Neural cell (in vitro differentiated cells): ENCODE data around the gene CLDN20. TPM values are rescaled to one million over a fixed set of nuclear protein-coding genes. Genes with fewer than 3 reads are reported as not detected.

ENCODE experiments used
- H2AFZ ChIP-seq: fragments of 200-600, 300-800 bp; sonication (generic), shearing (Covaris generic); 2 replicates; pipeline ENCODE4 v1.6.0; 2014; ENCODE audit warnings: low read depth, mild to moderate bottlenecking, antibody characterized with exemption, low read length, moderate library complexity
- H3F3A ChIP-seq: fragments of 200-600 bp; shearing (Covaris generic); 2 replicates; pipeline ENCODE4 v1.6.1; 2016; ENCODE audit warnings: mild to moderate bottlenecking, moderate library complexity, mixed read lengths, antibody characterized with exemption, low read length; ENCODE audit not compliant: insufficient read depth, poor library complexity, severe bottlenecking
- H3K27ac ChIP-seq: fragments of 200-600, 300-800 bp; sonication (generic), shearing (Covaris generic); 2 replicates; pipeline ENCODE4 v1.5.1; 2014; ENCODE audit warnings: mild to moderate bottlenecking, low read length, moderate library complexity
- H3K27me3 ChIP-seq: fragments of 300-800, 200-600 bp; sonication (generic), shearing (Covaris generic); 2 replicates; pipeline ENCODE4 v1.6.0; 2014; ENCODE audit warnings: mild to moderate bottlenecking, low read depth, low read length, moderate library complexity; ENCODE audit not compliant: insufficient read depth
- H3K36me3 ChIP-seq: fragments of 300-800, 200-600 bp; sonication (generic), shearing (Covaris generic); 2 replicates; pipeline ENCODE4 v1.5.1; 2014; ENCODE audit warnings: mild to moderate bottlenecking, antibody characterized with exemption, low read length, moderate library complexity; ENCODE audit not compliant: insufficient read depth
- H3K4me2 ChIP-seq: fragments of 300-800, 200-600 bp; sonication (generic), shearing (Covaris generic); 2 replicates; pipeline ENCODE4 v1.6.0; 2014; ENCODE audit warnings: mild to moderate bottlenecking, low read length
- H3K4me3 ChIP-seq: fragments of 300-800, 200-600 bp; sonication (generic), shearing (Covaris generic); 2 replicates; pipeline ENCODE4 v1.5.1; 2014; ENCODE audit warnings: mild to moderate bottlenecking, low read length, moderate library complexity
- H3K79me2 ChIP-seq: fragments of 200-600 bp; shearing (Covaris generic); replicated peaks from 2 replicates; pipeline ENCODE4 v1.6.0; 2014; ENCODE audit warnings: mild to moderate bottlenecking, low read length, moderate library complexity; ENCODE audit not compliant: insufficient read depth
- H3K9ac ChIP-seq: fragments of 300-800, 200-600 bp; sonication (generic), shearing (Covaris generic); 2 replicates; pipeline ENCODE4 v1.6.1; 2016; ENCODE audit warnings: mild to moderate bottlenecking, low read length, mixed read lengths
- H3K9me2 ChIP-seq: fragments of 200-600 bp; shearing (Covaris generic); 2 replicates; pipeline ENCODE4 v1.6.1; 2016; ENCODE audit warnings: mild to moderate bottlenecking, low read length, mixed read lengths; ENCODE audit not compliant: insufficient read depth
- H3K9me3 ChIP-seq: fragments of 200-600, 300-800 bp; sonication (generic), shearing (Covaris generic); 2 replicates; pipeline ENCODE4 v1.6.1; 2016; ENCODE audit warnings: mild to moderate bottlenecking, mixed run types, low read length, moderate library complexity, mixed read lengths
- H4K20me1 ChIP-seq: fragments of 200-600 bp; shearing (Covaris generic); 2 replicates; pipeline ENCODE4 v1.6.1; 2016; ENCODE audit warnings: mild to moderate bottlenecking, mixed run types; ENCODE audit not compliant: insufficient read depth
- EP300 ChIP-seq: fragments of 450-650 bp; conservative IDR thresholded peaks from 2 replicates; pipeline ENCODE4 v1.6.1; 2014; ENCODE audit warnings: antibody characterized with exemption, mild to moderate bottlenecking, moderate library complexity; ENCODE audit not compliant: poor library complexity, severe bottlenecking
- EZH2 ChIP-seq: fragments of 200-600, 300-800 bp; shearing (Covaris generic), sonication (generic); IDR thresholded peaks from 2 replicates; pipeline ENCODE4 v1.6.1; 2014; ENCODE audit warnings: antibody characterized with exemption, low read length, borderline replicate concordance, mild to moderate bottlenecking; ENCODE audit not compliant: insufficient read depth, poor library complexity, severe bottlenecking
- MXI1 ChIP-seq: fragments of 450-650 bp; conservative IDR thresholded peaks from 2 replicates; pipeline ENCODE4 v1.6.1; 2014; ENCODE audit warnings: antibody characterized with exemption, mild to moderate bottlenecking; ENCODE audit not compliant: poor library complexity, severe bottlenecking
- POLR2AphosphoS5 ChIP-seq: IDR thresholded peaks from 2 replicates; pipeline ENCODE4 v1.6.1; 2012
- RAD21 ChIP-seq: fragments of 450-650 bp; conservative IDR thresholded peaks from 2 replicates; pipeline ENCODE4 v1.6.1; 2014; ENCODE audit warnings: antibody characterized with exemption, mild to moderate bottlenecking, moderate library complexity
- SMC3 ChIP-seq: fragments of 450-650 bp; conservative IDR thresholded peaks from 2 replicates; pipeline ENCODE4 v1.6.1; 2014; ENCODE audit warnings: antibody characterized with exemption, mild to moderate bottlenecking, moderate library complexity; ENCODE audit not compliant: poor library complexity
- TAF1 ChIP-seq: IDR thresholded peaks from 2 replicates; pipeline ENCODE4 v1.6.1; 2012; ENCODE audit warnings: low read depth
- polyA plus RNA-seq: library from polyadenylated mRNA; depleted of rRNA; stranded (reverse); fragments of >200 nt; gene quantifications from 2 replicates; pipeline ENCODE4 v1.2.3, GENCODE V29; 2014
- TF ChIP-seq, protein P1 (sequence below): fragments of 450-650 bp; IDR thresholded peaks from 2 replicates; pipeline ENCODE4 v1.5.1; 2014; ENCODE audit warnings: antibody characterized with exemption, mild to moderate bottlenecking, moderate library complexity; ENCODE audit not compliant: poor library complexity, severe bottlenecking
- TF ChIP-seq, protein P2 (sequence below): IDR thresholded peaks from 2 replicates; pipeline ENCODE4 v1.6.1; 2012; ENCODE audit warnings: borderline replicate concordance

CLDN20 gene
- polyA plus RNA-seq, 1 donor from 2014 or later = not detected

- H3K27me3 ChIP-seq = no peaks in the 10 kb centered on the region
- no peak overlapping the region for H3K4me2 ChIP-seq
- TF ChIP-seq, protein P1, sequence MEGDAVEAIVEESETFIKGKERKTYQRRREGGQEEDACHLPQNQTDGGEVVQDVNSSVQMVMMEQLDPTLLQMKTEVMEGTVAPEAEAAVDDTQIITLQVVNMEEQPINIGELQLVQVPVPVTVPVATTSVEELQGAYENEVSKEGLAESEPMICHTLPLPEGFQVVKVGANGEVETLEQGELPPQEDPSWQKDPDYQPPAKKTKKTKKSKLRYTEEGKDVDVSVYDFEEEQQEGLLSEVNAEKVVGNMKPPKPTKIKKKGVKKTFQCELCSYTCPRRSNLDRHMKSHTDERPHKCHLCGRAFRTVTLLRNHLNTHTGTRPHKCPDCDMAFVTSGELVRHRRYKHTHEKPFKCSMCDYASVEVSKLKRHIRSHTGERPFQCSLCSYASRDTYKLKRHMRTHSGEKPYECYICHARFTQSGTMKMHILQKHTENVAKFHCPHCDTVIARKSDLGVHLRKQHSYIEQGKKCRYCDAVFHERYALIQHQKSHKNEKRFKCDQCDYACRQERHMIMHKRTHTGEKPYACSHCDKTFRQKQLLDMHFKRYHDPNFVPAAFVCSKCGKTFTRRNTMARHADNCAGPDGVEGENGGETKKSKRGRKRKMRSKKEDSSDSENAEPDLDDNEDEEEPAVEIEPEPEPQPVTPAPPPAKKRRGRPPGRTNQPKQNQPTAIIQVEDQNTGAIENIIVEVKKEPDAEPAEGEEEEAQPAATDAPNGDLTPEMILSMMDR = no peak
- TF ChIP-seq EP300 (no peak), SMC3 (no peak), RAD21 (no peak), MXI1 (no peak), POLR2AphosphoS5 (no peak), EZH2 (no peak), TAF1 (no peak)
- TF ChIP-seq, protein P2, sequence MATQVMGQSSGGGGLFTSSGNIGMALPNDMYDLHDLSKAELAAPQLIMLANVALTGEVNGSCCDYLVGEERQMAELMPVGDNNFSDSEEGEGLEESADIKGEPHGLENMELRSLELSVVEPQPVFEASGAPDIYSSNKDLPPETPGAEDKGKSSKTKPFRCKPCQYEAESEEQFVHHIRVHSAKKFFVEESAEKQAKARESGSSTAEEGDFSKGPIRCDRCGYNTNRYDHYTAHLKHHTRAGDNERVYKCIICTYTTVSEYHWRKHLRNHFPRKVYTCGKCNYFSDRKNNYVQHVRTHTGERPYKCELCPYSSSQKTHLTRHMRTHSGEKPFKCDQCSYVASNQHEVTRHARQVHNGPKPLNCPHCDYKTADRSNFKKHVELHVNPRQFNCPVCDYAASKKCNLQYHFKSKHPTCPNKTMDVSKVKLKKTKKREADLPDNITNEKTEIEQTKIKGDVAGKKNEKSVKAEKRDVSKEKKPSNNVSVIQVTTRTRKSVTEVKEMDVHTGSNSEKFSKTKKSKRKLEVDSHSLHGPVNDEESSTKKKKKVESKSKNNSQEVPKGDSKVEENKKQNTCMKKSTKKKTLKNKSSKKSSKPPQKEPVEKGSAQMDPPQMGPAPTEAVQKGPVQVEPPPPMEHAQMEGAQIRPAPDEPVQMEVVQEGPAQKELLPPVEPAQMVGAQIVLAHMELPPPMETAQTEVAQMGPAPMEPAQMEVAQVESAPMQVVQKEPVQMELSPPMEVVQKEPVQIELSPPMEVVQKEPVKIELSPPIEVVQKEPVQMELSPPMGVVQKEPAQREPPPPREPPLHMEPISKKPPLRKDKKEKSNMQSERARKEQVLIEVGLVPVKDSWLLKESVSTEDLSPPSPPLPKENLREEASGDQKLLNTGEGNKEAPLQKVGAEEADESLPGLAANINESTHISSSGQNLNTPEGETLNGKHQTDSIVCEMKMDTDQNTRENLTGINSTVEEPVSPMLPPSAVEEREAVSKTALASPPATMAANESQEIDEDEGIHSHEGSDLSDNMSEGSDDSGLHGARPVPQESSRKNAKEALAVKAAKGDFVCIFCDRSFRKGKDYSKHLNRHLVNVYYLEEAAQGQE = no peak
- no peak overlapping the region for H3K4me3 ChIP-seq
- no peak overlapping the region for H2AFZ ChIP-seq
- H3K9ac ChIP-seq = no peak overlapping the region
- H4K20me1 ChIP-seq = no peaks in the 10 kb centered on the region
- no peaks in the 10 kb centered on the region for H3K9me3 ChIP-seq
- no peaks in the 10 kb centered on the region for H3K9me2 ChIP-seq
- peaks cover 8% of the 10 kb centered on the region for H3K36me3 ChIP-seq
- no peaks in the 10 kb centered on the region for H3K79me2 ChIP-seq
- H3F3A ChIP-seq = no peaks in the 10 kb centered on the region
- H3K27ac ChIP-seq = no peak overlapping the region
Observed at GRCh38 chr6:155246825-155247224, 17.0 kb upstream of the CLDN20 start.

- H3K4me3 ChIP-seq = no peak overlapping the region
- H3K27me3 ChIP-seq = no peaks in the 10 kb centered on the region
- H2AFZ ChIP-seq = no peak overlapping the region
- no peak overlapping the region for H3K9ac ChIP-seq
- H3K36me3 ChIP-seq = peaks cover 8% of the 10 kb centered on the region
- H4K20me1 ChIP-seq = no peaks in the 10 kb centered on the region
- H3K9me2 ChIP-seq = no peaks in the 10 kb centered on the region
- no peak overlapping the region for H3K27ac ChIP-seq
- no peak for TF ChIP-seq SMC3
- no peak for TF ChIP-seq TAF1
- TF ChIP-seq EP300 = no peak
- TF ChIP-seq, protein P2 = no peak
- TF ChIP-seq, protein P1 = no peak
- no peak for TF ChIP-seq MXI1
- no peak for TF ChIP-seq EZH2
- no peak for TF ChIP-seq RAD21
- no peak for TF ChIP-seq POLR2AphosphoS5
- no peaks in the 10 kb centered on the region for H3K9me3 ChIP-seq
- no peaks in the 10 kb centered on the region for H3K79me2 ChIP-seq
- no peaks in the 10 kb centered on the region for H3F3A ChIP-seq
- no peak overlapping the region for H3K4me2 ChIP-seq
Observed at GRCh38 chr6:155247618-155248007, 16.2 kb upstream of the CLDN20 start.
